GM18499 (cell line): Measurements from ENCODE around the gene PBX2.
"Not testable (repeated sequence)": the region's sequence is repeated elsewhere in the genome, so short reads cannot be mapped to it uniquely, and the experiment has no call there.

Experiments used
- ATAC-seq: cut with Tn5 transposase; IDR thresholded peaks from one replicate; pipeline ENCODE4 v1.9.1; 2021; ENCODE audit warnings: moderate number of reproducible peaks; ENCODE audit not compliant: insufficient read depth, unreplicated experiment

PBX2 gene

GRCh38 chr6:32190054-32190851 lies at the start of gene PBX2:
TSS of gene PBX2 (minus strand) at chr6:32190202. CDS start at chr6:32189915, 287 bp downstream.
- no peak for ATAC-seq

GRCh38 chr6:32239462-32239861 lies 49.5 kb upstream of the PBX2 start:
- ATAC-seq = no peak

- ATAC-seq = no peak
These were observed 44.9 kb upstream of the PBX2 start for GRCh38 chr6:32234934-32235333.

- ATAC-seq = no peak
These were observed 36.4 kb upstream of the PBX2 start for GRCh38 chr6:32226434-32226833.

- ATAC-seq = no peak
These were observed 34.7 kb upstream of the PBX2 start for GRCh38 chr6:32224696-32225095.

GRCh38 chr6:32223258-32224235 lies 33.5 kb upstream of the PBX2 start, which contains the start of gene NOTCH4:
TSS of gene NOTCH4 (minus strand) at chr6:32224067. CDS start at chr6:32223928, 139 bp downstream.
- no peak for ATAC-seq

- no peak for ATAC-seq
These were observed 32.6 kb upstream of the PBX2 start for GRCh38 chr6:32222333-32223230.

- no peak for ATAC-seq
These were observed 30.0 kb upstream of the PBX2 start for GRCh38 chr6:32220021-32220420.

GRCh38 chr6:32218167-32218566 lies 28.2 kb upstream of the PBX2 start:
- no peak for ATAC-seq

- ATAC-seq = no peak
These were observed 27.0 kb upstream of the PBX2 start for GRCh38 chr6:32216998-32217397.

- no peak for ATAC-seq
These were observed 26.3 kb upstream of the PBX2 start for GRCh38 chr6:32216285-32216684.

GRCh38 chr6:32215617-32216016 lies 25.6 kb upstream of the PBX2 start:
- ATAC-seq = no peak

- ATAC-seq = no peak
These were observed 24.1 kb upstream of the PBX2 start for GRCh38 chr6:32214126-32214525.

GRCh38 chr6:32213649-32214048 lies 23.6 kb upstream of the PBX2 start:
- no peak for ATAC-seq

GRCh38 chr6:32212076-32212760 lies 22.2 kb upstream of the PBX2 start:
- ATAC-seq = no peak

- ATAC-seq = not testable (repeated sequence)
These were observed 21.4 kb upstream of the PBX2 start for GRCh38 chr6:32211432-32211831.

- ATAC-seq = no peak
These were observed 20.2 kb upstream of the PBX2 start for GRCh38 chr6:32210191-32210601.

GRCh38 chr6:32208996-32209395 lies 19.0 kb upstream of the PBX2 start:
- no peak for ATAC-seq

GRCh38 chr6:32204268-32204715 lies 14.3 kb upstream of the PBX2 start:
- ATAC-seq = no peak
